HAP-1 (cell line): ENCODE measurements around the gene SLC12A7.
"Not testable (repeated sequence)": the region's sequence is repeated elsewhere in the genome, so short reads cannot be mapped to it uniquely, and the experiment has no call there.

Source experiments
- DNase-seq, 2 experiments: peaks; one replicate each; pipeline ENCODE4 v3.0.0-alpha.2; 2016 to 2020; ENCODE audit warnings: low spot score in 2 of 2
- H3K27me3 ChIP-seq: fragments of 250-450 bp; sonication (Bioruptor Pico); 2 replicates; pipeline ENCODE4 v1.5.1; 2020; ENCODE audit warnings: low read depth, mild to moderate bottlenecking, moderate library complexity
- H3K36me3 ChIP-seq: fragments of 250-450 bp; sonication (Bioruptor Pico); replicated peaks from 2 replicates; pipeline ENCODE4 v1.5.1; 2020; ENCODE audit warnings: mild to moderate bottlenecking
- H3K4me1 ChIP-seq: fragments of 250-450 bp; sonication (Bioruptor Pico); 2 replicates; pipeline ENCODE4 v1.5.1; 2020; ENCODE audit warnings: mild to moderate bottlenecking
- H3K4me3 ChIP-seq: fragments of 250-450 bp; sonication (Bioruptor Pico); 2 replicates; pipeline ENCODE4 v1.5.1; 2020; ENCODE audit warnings: mild to moderate bottlenecking, moderate library complexity
- H3K9me3 ChIP-seq: fragments of 250-450 bp; sonication (Bioruptor Pico); 2 replicates; pipeline ENCODE4 v1.5.1; 2020; ENCODE audit warnings: mild to moderate bottlenecking, moderate library complexity
- in situ Hi-C: fragments of 300-500 bp; cut with MboI; formaldehyde crosslinking; loops from 3 replicates; pipeline ENCODE4 v1.14.3; 2020; ENCODE audit warnings: low sequenced_read_pairs, inconsistent platforms, mixed read lengths

Gene SLC12A7

GRCh38 chr5:1086871-1087270 lies 25.0 kb downstream of the SLC12A7 start:
- in situ Hi-C loops = no loop called here

DNA sequence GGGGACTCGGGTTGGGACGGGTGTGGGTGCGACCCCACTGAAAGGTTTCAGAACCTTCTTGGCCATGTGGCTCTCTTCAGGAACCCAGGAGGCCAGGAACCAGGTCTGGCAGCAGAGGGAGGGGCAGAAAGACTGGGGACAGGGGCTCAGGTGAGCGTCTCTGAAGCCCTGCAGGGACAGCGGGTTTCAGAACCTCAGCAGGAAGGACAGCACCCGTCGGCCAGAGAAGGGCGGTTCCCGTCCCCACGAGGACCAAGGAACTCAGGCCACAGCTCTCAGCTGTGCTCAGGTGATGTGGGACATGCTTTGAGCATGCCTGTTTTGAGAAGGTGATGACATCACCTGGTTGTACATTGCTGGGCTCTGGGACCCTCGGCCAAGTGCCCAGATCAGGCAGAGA lies 25.7 kb downstream of the SLC12A7 start:
- Histone ChIP-seq H3K9me3 (no peaks in the 10 kb centered on the region), H3K4me1 (no peaks in the 10 kb centered on the region), H3K36me3 (no peaks in the 10 kb centered on the region; the same call in 1 of the 2 replicates), H3K4me3 (no peak overlapping the region), H3K27me3 (no peaks in the 10 kb centered on the region)
- DNase-seq = no peak
- in situ Hi-C loops = no loop called here

More at GRCh38 chr5:1086871-1087270, 25.0 kb downstream of the SLC12A7 start:
- H3K36me3 ChIP-seq = no peaks in the 10 kb centered on the region; the same call in 1 of the 2 replicates
- H3K4me1 ChIP-seq = no peaks in the 10 kb centered on the region
- DNase-seq = no peak
- no peaks in the 10 kb centered on the region for H3K27me3 ChIP-seq
- no peak overlapping the region for H3K4me3 ChIP-seq
- H3K9me3 ChIP-seq = no peaks in the 10 kb centered on the region

DNA sequence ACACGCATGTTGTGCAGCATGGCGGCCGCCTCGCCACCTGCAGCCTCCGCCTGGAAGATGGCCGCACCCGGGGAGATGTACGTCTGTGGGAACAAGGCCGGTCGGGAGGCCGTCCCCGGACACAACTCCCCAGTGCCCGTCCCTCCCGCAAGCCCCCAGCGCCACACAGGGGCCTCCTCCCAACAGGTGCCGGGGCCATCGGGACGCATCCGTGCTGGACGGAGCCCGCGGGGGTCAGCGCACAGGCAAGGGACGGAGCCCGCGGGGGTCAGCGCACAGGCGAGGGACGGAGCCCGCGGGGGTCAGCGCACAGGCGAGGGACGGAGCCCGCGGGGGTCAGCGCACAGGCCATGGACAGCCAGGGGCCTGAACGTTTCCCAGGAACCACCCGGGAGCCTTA lies 26.5 kb downstream of the SLC12A7 start:
- Histone ChIP-seq H3K4me3 (no peak overlapping the region), H3K36me3 (no peaks in the 10 kb centered on the region), H3K4me1 (no peaks in the 10 kb centered on the region), H3K27me3 (no peaks in the 10 kb centered on the region), H3K9me3 (no peaks in the 10 kb centered on the region)
- no peak for DNase-seq
- in situ Hi-C loops = no loop called here

GRCh38 chr5:1083823-1084605 lies 27.8 kb downstream of the SLC12A7 start:
- no peak overlapping the region for H3K4me3 ChIP-seq
- no peaks in the 10 kb centered on the region for H3K4me1 ChIP-seq
- no peaks in the 10 kb centered on the region; the same call in 1 of the 2 replicates for H3K36me3 ChIP-seq
- H3K27me3 ChIP-seq = no peaks in the 10 kb centered on the region
- no peak for DNase-seq
- in situ Hi-C loops = no loop called here
- H3K9me3 ChIP-seq = no peaks in the 10 kb centered on the region

DNA sequence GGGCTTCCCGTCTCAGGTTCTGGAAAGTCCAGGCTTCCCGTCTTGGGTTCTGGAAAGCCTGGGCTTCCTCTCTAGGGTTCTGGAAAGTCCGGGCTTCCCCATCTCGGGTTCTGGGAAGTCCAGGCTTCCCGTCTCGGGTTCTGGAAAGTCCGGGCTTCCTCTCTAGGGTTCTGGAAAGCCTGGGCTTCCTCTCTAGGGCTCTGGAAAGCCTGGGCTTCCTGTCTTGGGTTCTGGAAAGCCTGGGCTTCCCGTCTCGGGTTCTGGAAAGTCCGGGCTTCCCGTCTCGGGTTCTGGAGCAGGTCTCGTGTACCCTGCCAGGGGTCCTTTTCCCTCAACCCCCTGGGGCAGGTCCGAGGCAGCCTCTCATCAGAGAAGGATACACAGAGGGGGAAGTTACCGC lies 28.8 kb downstream of the SLC12A7 start:
- H3K4me1 ChIP-seq, in situ Hi-C loops, DNase-seq, H3K9me3 ChIP-seq, H3K27me3 ChIP-seq, H3K4me3 ChIP-seq, H3K36me3 ChIP-seq: not testable (repeated sequence)

DNA sequence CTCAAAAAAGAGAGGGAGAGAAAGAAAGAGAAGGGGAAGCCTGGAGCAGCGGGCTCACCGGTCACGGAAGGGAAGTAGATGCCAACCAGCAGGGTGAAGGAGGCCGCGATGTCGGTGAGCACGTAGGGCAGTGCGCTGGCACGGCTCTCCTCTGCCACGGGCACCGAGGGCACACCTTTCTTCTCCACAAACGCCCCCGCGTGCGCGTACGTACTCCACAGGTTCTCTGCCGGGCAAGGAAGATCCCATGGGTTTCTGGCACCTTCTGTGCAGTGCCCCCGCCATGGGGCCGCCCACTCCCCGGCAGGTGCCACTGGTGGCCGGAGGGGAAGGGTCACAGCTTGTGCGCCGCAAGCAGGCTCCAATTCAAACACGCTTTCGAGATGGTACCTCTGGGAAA lies 30.3 kb downstream of the SLC12A7 start:
- DNase-seq = no peak
- in situ Hi-C loops = no loop called here
- Histone ChIP-seq H3K4me3 (no peak overlapping the region), H3K9me3 (no peaks in the 10 kb centered on the region), H3K4me1 (no peaks in the 10 kb centered on the region), H3K27me3 (no peaks in the 10 kb centered on the region), H3K36me3 (no peaks in the 10 kb centered on the region; the same call in 1 of the 2 replicates)

DNA sequence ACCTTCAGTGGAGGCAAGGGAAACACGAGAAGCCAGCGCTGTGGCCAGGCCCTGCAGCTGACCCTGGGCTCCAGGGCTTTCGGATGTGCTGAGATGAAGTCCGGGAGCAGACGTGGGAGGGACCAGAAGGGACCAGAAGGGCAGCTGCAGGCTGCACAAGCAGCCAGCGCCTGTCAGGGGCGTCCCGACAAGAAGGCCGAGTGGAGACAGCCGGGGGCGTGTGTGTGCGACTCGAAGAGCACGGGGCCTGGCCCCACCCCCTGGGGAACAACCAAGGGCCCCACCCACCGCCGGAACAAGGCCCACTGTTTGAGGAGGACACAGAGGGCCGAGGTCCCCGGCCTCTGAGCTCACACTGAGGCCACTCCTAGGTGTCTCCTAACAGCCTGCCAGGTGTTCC lies 31.4 kb downstream of the SLC12A7 start:
- Histone ChIP-seq H3K36me3 (no peaks in the 10 kb centered on the region; the same call in 1 of the 2 replicates), H3K27me3 (no peaks in the 10 kb centered on the region), H3K4me1 (no peaks in the 10 kb centered on the region), H3K4me3 (no peak overlapping the region), H3K9me3 (no peaks in the 10 kb centered on the region)
- in situ Hi-C loops = no loop called here
- DNase-seq = no peak

GRCh38 chr5:1079961-1080360 lies 31.9 kb downstream of the SLC12A7 start:
- Histone ChIP-seq H3K9me3 (no peaks in the 10 kb centered on the region), H3K27me3 (no peaks in the 10 kb centered on the region)

DNA sequence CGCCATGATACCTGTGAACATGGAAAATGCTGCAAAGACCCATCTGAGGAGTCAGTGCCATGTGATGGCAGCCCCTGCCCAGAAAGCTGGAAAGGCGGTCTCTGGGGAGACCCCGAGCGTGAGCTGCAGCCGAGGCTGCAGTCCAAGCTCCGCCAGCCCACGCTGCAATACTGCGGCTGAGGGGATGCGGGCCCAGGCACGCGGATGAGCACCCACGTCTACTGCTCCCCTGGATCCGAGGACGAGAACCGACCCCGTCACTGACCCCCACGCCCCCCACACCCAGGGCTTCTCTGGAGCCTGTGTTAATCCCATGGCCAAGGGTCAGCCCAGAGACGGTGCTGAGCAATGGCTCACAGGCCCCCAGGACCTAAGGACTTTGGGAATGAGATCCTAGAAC lies 32.4 kb downstream of the SLC12A7 start:
- DNase-seq = no peak
- Histone ChIP-seq H3K9me3 (no peaks in the 10 kb centered on the region), H3K4me3 (no peak overlapping the region), H3K27me3 (no peaks in the 10 kb centered on the region), H3K4me1 (no peaks in the 10 kb centered on the region), H3K36me3 (no peaks in the 10 kb centered on the region; the same call in 1 of the 2 replicates)
- in situ Hi-C loops = no loop called here

More at GRCh38 chr5:1079961-1080360, 31.9 kb downstream of the SLC12A7 start:
- no peak for DNase-seq
- Histone ChIP-seq H3K4me3 (no peak overlapping the region), H3K36me3 (no peaks in the 10 kb centered on the region; the same call in 1 of the 2 replicates), H3K4me1 (no peaks in the 10 kb centered on the region)
- in situ Hi-C loops = no loop called here

- no peak overlapping the region for H3K4me3 ChIP-seq
- H3K4me1 ChIP-seq = no peaks in the 10 kb centered on the region
- in situ Hi-C loops = no loop called here
- no peaks in the 10 kb centered on the region; the same call in none of the 2 replicates for H3K36me3 ChIP-seq
- H3K27me3 ChIP-seq = no peaks in the 10 kb centered on the region
- DNase-seq = no peak
- no peaks in the 10 kb centered on the region for H3K9me3 ChIP-seq
Measured at GRCh38 chr5:1078851-1079250, 33.0 kb downstream of the SLC12A7 start.

DNA sequence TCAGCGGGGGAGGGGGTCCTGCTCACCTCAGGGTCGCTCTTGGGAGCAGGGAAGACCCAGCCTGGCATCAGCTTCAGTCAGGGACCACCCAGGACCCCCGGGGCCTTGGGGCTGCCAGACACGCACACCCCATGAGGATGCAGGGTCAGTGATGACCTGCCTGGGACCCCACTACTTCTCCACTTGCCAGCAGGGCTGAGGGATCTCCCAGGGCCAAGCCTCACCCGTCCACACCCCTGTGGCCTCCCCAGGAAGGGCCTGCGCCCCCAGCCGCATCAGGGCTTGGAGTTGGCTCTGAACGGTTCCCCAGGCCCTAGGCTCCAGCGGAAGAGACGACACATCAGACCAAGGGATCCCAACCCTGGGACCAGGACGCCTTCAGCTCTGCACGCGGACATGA lies 33.7 kb downstream of the SLC12A7 start:
- Histone ChIP-seq H3K4me3 (no peak overlapping the region), H3K4me1 (no peaks in the 10 kb centered on the region), H3K27me3 (no peaks in the 10 kb centered on the region), H3K9me3 (no peaks in the 10 kb centered on the region), H3K36me3 (no peaks in the 10 kb centered on the region; the same call in none of the 2 replicates)
- no peak for DNase-seq
- in situ Hi-C loops = no loop called here

GRCh38 chr5:1077491-1078020 lies 34.3 kb downstream of the SLC12A7 start:
- H3K36me3 ChIP-seq = no peaks in the 10 kb centered on the region; the same call in none of the 2 replicates
- in situ Hi-C loops = no loop called here
- H3K4me1 ChIP-seq = no peaks in the 10 kb centered on the region
- H3K27me3 ChIP-seq = no peaks in the 10 kb centered on the region
- DNase-seq = no peak
- H3K4me3 ChIP-seq = no peak overlapping the region
- no peaks in the 10 kb centered on the region for H3K9me3 ChIP-seq

DNA sequence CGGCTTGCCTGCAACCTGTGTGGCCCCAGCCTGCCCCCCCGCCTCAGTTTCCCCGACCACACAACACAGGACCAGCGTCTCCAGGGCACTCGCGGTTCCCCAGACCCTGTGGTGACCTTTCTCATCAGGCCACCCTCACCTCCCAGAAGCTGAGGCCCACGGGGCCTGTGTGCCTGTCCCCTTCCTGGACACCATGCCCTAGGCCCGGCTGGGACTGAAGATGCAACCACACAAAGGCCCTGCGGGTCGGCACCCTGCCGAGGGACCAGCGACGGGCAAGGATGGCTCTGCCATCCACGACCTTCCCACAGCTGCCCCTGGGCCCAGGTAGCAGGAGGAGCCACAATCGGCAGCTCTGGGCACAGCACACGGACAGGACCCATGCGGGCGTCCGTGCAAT lies 34.8 kb downstream of the SLC12A7 start:
- no peak for DNase-seq
- no peaks in the 10 kb centered on the region for H3K9me3 ChIP-seq
- H3K4me1 ChIP-seq = no peaks in the 10 kb centered on the region
- no peaks in the 10 kb centered on the region; the same call in none of the 2 replicates for H3K36me3 ChIP-seq
- H3K4me3 ChIP-seq = no peak overlapping the region
- no peaks in the 10 kb centered on the region for H3K27me3 ChIP-seq
- in situ Hi-C loops = no loop called here

DNA sequence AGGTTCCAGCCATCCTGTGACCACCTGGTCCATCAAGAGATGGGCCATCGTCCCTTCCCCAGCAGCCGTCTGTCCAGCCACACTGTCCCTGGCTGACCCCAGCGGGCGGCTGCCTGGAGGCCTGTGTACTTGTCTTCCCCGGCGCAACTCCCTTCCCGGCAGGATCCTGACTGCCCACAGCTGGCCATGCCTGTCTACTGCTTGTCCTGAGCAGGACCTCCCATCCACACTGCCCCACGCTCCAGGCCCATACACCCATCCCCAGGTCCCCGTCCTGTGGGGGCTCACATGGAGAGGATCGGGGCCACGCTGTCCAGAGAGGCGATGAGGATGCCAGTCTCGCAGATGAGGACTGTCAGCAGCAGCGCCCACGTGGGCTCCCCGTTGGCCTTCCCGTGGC lies 35.5 kb downstream of the SLC12A7 start:
- H3K4me3 ChIP-seq = no peak overlapping the region
- H3K27me3 ChIP-seq = no peaks in the 10 kb centered on the region
- in situ Hi-C loops = no loop called here
- no peak for DNase-seq
- no peaks in the 10 kb centered on the region for H3K9me3 ChIP-seq
- no peaks in the 10 kb centered on the region; the same call in none of the 2 replicates for H3K36me3 ChIP-seq
- no peaks in the 10 kb centered on the region for H3K4me1 ChIP-seq
